Right lobe of liver (tissue), 6 donors: ENCODE measurements around the gene KASH5. TPM values are rescaled to one million over a fixed set of nuclear protein-coding genes. Genes with fewer than 3 reads are reported as not detected.

Experiments used
- ATAC-seq, 4 donors: fragments of 200-7000 bp; cut with Tn5 transposase; one replicate each; pipeline ENCODE4 v1.9.1; 2020; ENCODE audit warnings: mild to moderate bottlenecking in 4 of 4, moderate library complexity in 4 of 4
- DNase-seq, 3 donors: peaks; one replicate each; pipeline ENCODE4 v3.0.0-alpha.2; 2020
- H3K27ac ChIP-seq, 3 donors: fragments of 200-600 bp; one replicate each; pipeline ENCODE4 v1.8.0; 2022
- H3K27me3 ChIP-seq, 2 donors: fragments of 200-600 bp; one replicate each; pipeline ENCODE4 v1.8.0; 2022
- H3K36me3 ChIP-seq, 4 donors: fragments of 200-600 bp; sonication (generic) in 1 of 4; one replicate each; pipeline versions ENCODE4 v1.5.1 to v1.8.0; 2017 to 2022; ENCODE audit warnings: control low read depth in 1 of 4
- H3K4me1 ChIP-seq, 4 donors: fragments of 200-600 bp; sonication (generic) in 1 of 4; one replicate each; pipeline versions ENCODE4 v1.5.1 to v1.8.0; 2017 to 2022; ENCODE audit warnings: control low read depth in 1 of 4
- H3K4me3 ChIP-seq, 3 donors: fragments of 200-600 bp; one replicate each; pipeline ENCODE4 v1.8.0; 2022
- H3K9me3 ChIP-seq, 4 donors: fragments of 200-600 bp; sonication (generic) in 1 of 4; one replicate each; pipeline versions ENCODE4 v1.5.1 to v1.8.0; 2017 to 2022; ENCODE audit warnings: control low read depth in 1 of 4
- CTCF ChIP-seq, 4 donors: fragments of 200-600 bp in 3 of 4; fragments of 450-650 bp in 1 of 4; IDR thresholded peaks; one replicate each; pipeline versions ENCODE4 v1.5.1 to v1.8.0; 2016 to 2022; ENCODE audit warnings: antibody characterized with exemption in 4 of 4, mild to moderate bottlenecking in 2 of 4
- POLR2A ChIP-seq: fragments of 450-650 bp; IDR thresholded peaks from one replicate; pipeline ENCODE4 v1.6.1; 2017; ENCODE audit warnings: antibody characterized with exemption, mild to moderate bottlenecking
- WGBS: methylation state at CpG from one replicate; pipeline ENCODE4 v1.1.6; 2018; ENCODE audit warnings: low coverage, low lambda C conversion rate; ENCODE audit not compliant: insufficient coverage; ENCODE audit errors: missing lambda C conversion rate; 5-methylcytosine and 5-hydroxymethylcytosine counted together
- intact Hi-C, 2 donors: fragments of 100-400 bp; cut with DNase I; formaldehyde crosslinking; loops; one replicate each; pipeline versions ENCODE4 v1.11.2 to v1.14.1; 2022
- total RNA-seq, 6 experiments: library from RNA; depleted of rRNA in 2 of 6; stranded (reverse); fragments of >200 nt in 2 of 6; fragmentation: NEBNext Ultra II Directional in 3 of 6; extraction: Animal tissue kit (Norgen Biotek cat#: 25700) in 3 of 6; gene quantifications; one replicate each; pipeline versions ENCODE4 v1.1.0 to v1.2.4, GENCODE V29; 2016 to 2023
- donor health status: DM: no; HTN: yes; CAD: no.
- donor health status: DM: no; HTN: no; CAD: no.
- donor health status: DM: no; HTN: no; CAD: no.
- donor health status: DM: no; HTN: yes; CAD: no.
- donor health status: DM: no; HTN: yes; CAD: no.

The KASH5 gene
- total RNA-seq, 6 experiments from 2014 or later: 0.32 TPM; not detected in 5

GRCh38 chr19:49396738-49397505 lies 8.9 kb downstream of the KASH5 start:
- DNase-seq: no peak
- 61% methylated on average over 7 of the region's 8 CpGs for WGBS
- Histone ChIP-seq H3K4me1 (no peaks in the 10 kb centered on the region), H3K27me3 (peaks cover 0 to 5% of the 10 kb centered on the region in 2 donors), H3K9me3 (no peaks in the 10 kb centered on the region), H3K27ac (no peak overlapping the region), H3K4me3 (no peak overlapping the region), H3K36me3 (no peaks in the 10 kb centered on the region)
- intact Hi-C loops: loop anchor here in 1 of 2 donors (5.0 kb wide), 1 partner anchor 40 kb away; no protein-coding TSS in a partner anchor
- no peak for TF ChIP-seq CTCF (IDR thresholded peaks at IDR 0.05)
- no peak for TF ChIP-seq POLR2A
- no peak for ATAC-seq

- ATAC-seq (no peak), DNase-seq (no peak)
- Histone ChIP-seq H3K27ac (no peak overlapping the region), H3K27me3 (peaks cover 0 to 5% of the 10 kb centered on the region in 2 donors), H3K4me1 (no peaks in the 10 kb centered on the region), H3K36me3 (no peaks in the 10 kb centered on the region), H3K9me3 (no peaks in the 10 kb centered on the region), H3K4me3 (no peak overlapping the region)
- intact Hi-C loops: loop anchor here in 1 of 2 donors (5.0 kb wide), 1 partner anchor 39 kb away; no protein-coding TSS in a partner anchor
- TF ChIP-seq CTCF (IDR thresholded peaks at IDR 0.05) (no peak), POLR2A (no peak)
- 93% methylated on average over 3 of the region's 11 CpGs for WGBS
Observed at GRCh38 chr19:49398001-49398615, 10.1 kb downstream of the KASH5 start.

- no peaks in the 10 kb centered on the region for H3K4me1 ChIP-seq
- DNase-seq (no peak), ATAC-seq (no peak)
- H3K36me3 ChIP-seq: no peaks in the 10 kb centered on the region
- intact Hi-C loops: loop anchor here in 1 of 2 donors (5.0 kb wide), 1 partner anchor 38 kb away; no protein-coding TSS in a partner anchor
- H3K27ac ChIP-seq: no peak overlapping the region
- H3K27me3 ChIP-seq: peaks cover 0 to 5% of the 10 kb centered on the region in 2 donors
- no peaks in the 10 kb centered on the region for H3K9me3 ChIP-seq
- no peak overlapping the region for H3K4me3 ChIP-seq
- no peak for TF ChIP-seq CTCF (IDR thresholded peaks at IDR 0.05)
- no peak for TF ChIP-seq POLR2A
- WGBS: 75% methylated on average over 5 of the region's 6 CpGs
Observed at GRCh38 chr19:49398931-49399330, 10.9 kb downstream of the KASH5 start.

- Histone ChIP-seq H3K4me3 (no peak overlapping the region), H3K36me3 (no peaks in the 10 kb centered on the region), H3K4me1 (no peaks in the 10 kb centered on the region), H3K27ac (no peak overlapping the region), H3K9me3 (no peaks in the 10 kb centered on the region), H3K27me3 (peaks cover 0 to 2% of the 10 kb centered on the region in 2 donors)
- TF ChIP-seq POLR2A (no peak), CTCF (IDR thresholded peaks at IDR 0.05) (no peak)
- 64% methylated on average over 6 of the region's 6 CpGs for WGBS
- intact Hi-C loops: no loop called here
- ATAC-seq: peak in 2 of 4 donors; percentile 38 to 45
- DNase-seq: no peak
Observed at GRCh38 chr19:49400029-49400428, 12.0 kb downstream of the KASH5 start.
